ENCODE results near the gene C3orf18. TPM values are rescaled to one million over a fixed set of nuclear protein-coding genes. Genes with fewer than 3 reads are reported as not detected.

Gene C3orf18
- total RNA-seq, 2 donors from 2014 or later, result 7.8 to 19.0 TPM

DNA sequence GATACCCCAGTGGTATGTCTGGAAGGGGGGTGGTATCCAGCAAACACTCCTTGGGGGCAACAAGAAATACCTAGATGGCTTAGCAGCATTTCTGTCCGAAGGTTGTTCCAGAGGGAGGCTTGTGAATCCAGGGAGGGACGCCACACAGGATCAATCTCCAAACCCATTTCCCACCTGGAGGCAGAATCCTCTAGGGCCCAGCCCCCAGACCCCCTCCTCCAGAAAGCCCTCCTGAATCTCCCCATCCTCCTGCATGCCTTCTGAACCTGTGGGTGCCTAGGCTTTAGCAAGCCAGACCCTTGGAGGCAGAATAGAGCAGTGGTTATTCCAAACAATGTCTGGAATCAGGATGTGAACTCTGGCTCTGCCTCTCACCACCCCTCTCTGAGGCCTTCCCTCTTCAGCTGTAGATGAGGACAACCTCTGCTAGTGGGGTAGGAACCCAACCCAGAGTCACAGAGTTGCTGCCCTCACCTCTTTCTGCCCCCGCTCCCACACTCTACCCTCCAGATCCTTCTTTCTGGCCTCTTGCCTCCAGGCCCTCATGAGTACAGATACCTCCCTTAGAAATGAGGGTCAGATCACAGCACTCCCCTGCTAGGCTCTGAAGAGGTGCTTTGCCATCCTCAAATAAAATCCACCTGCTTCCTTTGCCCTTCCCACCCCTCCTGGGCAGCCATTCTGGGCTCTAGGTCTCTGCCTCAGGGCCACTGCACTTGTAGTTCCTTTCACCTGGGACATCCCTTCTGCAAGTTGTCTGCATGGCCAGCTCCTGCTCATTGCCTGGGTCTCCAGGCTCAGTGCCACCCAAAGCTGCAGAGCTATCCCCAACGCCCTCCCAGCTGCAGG is 35.9 kb upstream of the C3orf18 start:
- H3K27ac ChIP-seq, result peak overlapping the region; percentile 99 to 100
- no peak overlapping the region for H3K4me3 ChIP-seq
- H3K4me1 ChIP-seq (ENCODE audit: control insufficient read depth in 1 of 2, low read depth in 2 of 2), result peaks cover 28 to 83% of the 10 kb centered on the region in 2 donors
- H3K9me3 ChIP-seq, result no peaks in the 10 kb centered on the region
- TF ChIP-seq, protein P1, sequence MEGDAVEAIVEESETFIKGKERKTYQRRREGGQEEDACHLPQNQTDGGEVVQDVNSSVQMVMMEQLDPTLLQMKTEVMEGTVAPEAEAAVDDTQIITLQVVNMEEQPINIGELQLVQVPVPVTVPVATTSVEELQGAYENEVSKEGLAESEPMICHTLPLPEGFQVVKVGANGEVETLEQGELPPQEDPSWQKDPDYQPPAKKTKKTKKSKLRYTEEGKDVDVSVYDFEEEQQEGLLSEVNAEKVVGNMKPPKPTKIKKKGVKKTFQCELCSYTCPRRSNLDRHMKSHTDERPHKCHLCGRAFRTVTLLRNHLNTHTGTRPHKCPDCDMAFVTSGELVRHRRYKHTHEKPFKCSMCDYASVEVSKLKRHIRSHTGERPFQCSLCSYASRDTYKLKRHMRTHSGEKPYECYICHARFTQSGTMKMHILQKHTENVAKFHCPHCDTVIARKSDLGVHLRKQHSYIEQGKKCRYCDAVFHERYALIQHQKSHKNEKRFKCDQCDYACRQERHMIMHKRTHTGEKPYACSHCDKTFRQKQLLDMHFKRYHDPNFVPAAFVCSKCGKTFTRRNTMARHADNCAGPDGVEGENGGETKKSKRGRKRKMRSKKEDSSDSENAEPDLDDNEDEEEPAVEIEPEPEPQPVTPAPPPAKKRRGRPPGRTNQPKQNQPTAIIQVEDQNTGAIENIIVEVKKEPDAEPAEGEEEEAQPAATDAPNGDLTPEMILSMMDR (IDR thresholded peaks at IDR 0.05), result no peak
- peaks cover 17% of the 10 kb centered on the region for H3K36me3 ChIP-seq
- DNase-seq (ENCODE audit: low spot score), result no peak
- no peaks in the 10 kb centered on the region for H3K27me3 ChIP-seq (replicated peaks; ENCODE audit: insufficient read depth)
- ATAC-seq (ENCODE audit: insufficient number of reproducible peaks, low FRiP score, low read depth), result no peak

DNA sequence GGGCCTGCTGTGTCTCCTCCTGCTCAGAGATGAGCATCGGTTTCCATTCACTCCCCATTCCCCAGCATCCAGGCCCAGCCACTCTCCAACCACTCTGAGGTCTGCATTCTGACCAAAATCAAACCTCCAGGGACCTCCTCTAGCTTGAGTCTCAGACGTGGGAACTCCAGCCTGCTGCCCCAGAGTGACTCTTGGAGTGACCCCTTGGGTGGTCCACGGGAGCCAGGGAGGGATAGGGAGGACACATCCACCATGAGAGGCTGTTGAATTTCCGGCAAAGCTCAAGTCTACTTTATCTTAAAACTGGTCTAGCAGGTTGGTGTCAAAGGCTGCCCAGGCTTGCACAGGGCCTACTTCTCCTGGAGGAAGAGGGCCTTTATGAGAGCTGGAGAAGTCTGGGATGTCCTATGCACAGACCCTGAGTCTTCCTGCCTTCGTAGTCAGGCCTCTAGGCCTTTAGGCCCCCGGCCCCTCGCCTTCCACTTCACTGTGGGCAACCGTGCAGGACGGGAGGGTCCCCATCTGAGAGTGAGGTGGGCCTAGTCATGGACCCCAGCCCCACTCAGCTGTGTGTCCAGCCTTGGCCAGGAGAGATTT is 35.1 kb upstream of the C3orf18 start:
- peaks cover 28 to 79% of the 10 kb centered on the region in 2 donors for H3K4me1 ChIP-seq (ENCODE audit: control insufficient read depth in 1 of 2, low read depth in 2 of 2)
- no peaks in the 10 kb centered on the region for H3K27me3 ChIP-seq (replicated peaks; ENCODE audit: insufficient read depth)
- H3K36me3 ChIP-seq, result peaks cover 10% of the 10 kb centered on the region
- H3K9me3 ChIP-seq, result no peaks in the 10 kb centered on the region
- TF ChIP-seq, protein P1 (IDR thresholded peaks at IDR 0.05), result no peak
- DNase-seq (ENCODE audit: low spot score) (no peak), ATAC-seq (ENCODE audit: insufficient number of reproducible peaks, low FRiP score, low read depth) (no peak)
- H3K4me3 ChIP-seq, result no peak overlapping the region
- H3K27ac ChIP-seq, result peak overlapping the region; percentile 99 to 100

DNA sequence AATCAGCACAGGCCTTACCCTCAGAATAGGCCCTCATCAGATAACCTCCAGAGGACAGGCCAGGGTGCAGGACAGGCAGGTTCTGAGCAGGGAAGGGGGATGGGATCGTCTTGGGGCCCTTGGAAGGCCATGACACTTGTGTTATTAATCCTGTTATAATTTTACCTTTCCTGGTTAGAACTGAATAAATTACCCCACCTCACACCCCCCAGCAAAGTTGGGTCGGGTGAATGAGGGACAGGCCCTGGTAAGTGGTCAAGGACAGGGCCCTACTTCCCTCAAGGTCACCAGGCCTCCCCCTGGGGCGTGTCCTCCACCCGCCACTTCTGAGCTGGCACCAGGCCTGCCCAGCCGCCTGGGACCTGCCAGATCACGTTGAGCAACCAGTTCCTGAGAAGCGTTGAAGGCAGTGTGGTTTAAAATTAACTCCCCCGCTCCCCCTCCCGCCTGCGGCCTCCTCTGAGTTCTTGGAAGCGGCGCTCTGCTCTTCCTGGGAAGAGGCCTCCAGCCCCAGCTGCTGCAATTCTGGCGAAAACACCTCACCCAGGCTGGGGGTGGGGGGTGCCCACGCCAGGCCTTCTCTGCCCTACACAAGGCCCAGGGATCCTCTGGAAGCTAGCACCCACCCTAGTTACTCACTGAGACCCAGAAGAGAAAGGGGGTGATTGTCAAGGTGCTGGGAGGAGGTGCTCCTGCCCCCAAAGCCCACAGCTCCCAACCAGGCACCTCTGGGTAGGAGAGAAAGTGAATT is 33.5 kb upstream of the C3orf18 start:
- Histone ChIP-seq H3K4me1 (ENCODE audit: control insufficient read depth in 1 of 2, low read depth in 2 of 2) (peaks cover 26 to 66% of the 10 kb centered on the region in 2 donors), H3K4me3 (peak overlapping the region; percentile 65), H3K27ac (peak overlapping the region; percentile 99 to 100), H3K36me3 (peaks cover 1% of the 10 kb centered on the region), H3K27me3 (replicated peaks; ENCODE audit: insufficient read depth) (no peaks in the 10 kb centered on the region), H3K9me3 (no peaks in the 10 kb centered on the region)
- ATAC-seq (ENCODE audit: insufficient number of reproducible peaks, low FRiP score, low read depth) (peak; percentile 82), DNase-seq (ENCODE audit: low spot score) (peak; percentile 87)
- TF ChIP-seq, protein P1 (IDR thresholded peaks at IDR 0.05), result no peak

DNA sequence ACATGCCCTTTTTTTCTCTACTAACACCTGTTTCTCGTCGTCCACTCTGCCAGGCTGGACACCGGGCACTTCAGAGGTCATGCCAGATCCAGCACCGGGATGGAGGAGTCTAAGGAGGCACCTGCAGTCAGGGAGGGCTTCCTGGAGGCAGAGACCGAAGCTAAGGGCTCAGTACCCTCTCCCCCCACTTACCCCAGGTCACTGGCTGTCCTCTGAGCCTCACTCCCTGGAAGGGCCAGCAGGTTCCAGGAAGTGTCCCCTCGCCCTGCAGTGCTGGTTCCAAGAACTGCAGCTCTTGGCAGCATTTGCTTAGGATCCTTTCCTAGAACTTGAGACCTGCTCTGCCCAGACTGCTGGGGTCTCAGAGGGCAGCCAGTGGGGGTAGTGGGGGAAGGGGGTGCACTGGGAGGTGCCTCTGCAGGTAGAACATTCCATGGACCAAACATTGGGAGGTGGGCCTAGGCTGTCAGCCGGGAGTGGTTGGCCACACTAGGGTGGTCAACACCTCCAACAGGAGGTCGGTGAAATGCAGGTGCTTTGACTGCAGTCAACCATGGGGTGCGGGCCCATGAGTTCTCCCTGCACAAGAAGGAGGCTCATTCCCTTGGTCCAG is 32.7 kb upstream of the C3orf18 start:
- Histone ChIP-seq H3K9me3 (no peaks in the 10 kb centered on the region), H3K4me1 (ENCODE audit: control insufficient read depth in 1 of 2, low read depth in 2 of 2) (peaks cover 25 to 59% of the 10 kb centered on the region in 2 donors), H3K27me3 (replicated peaks; ENCODE audit: insufficient read depth) (no peaks in the 10 kb centered on the region), H3K36me3 (no peaks in the 10 kb centered on the region), H3K27ac (peak overlapping the region; percentile 99 to 100), H3K4me3 (no peak overlapping the region)
- ATAC-seq (ENCODE audit: insufficient number of reproducible peaks, low FRiP score, low read depth), result no peak
- DNase-seq (ENCODE audit: low spot score), result no peak
- TF ChIP-seq, protein P1 (IDR thresholded peaks at IDR 0.05), result no peak

Measured in thoracic aorta (tissue), 2 donors.